Neural cell (in vitro differentiated cells): ENCODE measurements around the gene NEURL1.

ENCODE experiments used
- CTCF ChIP-seq: fragments of 450-650 bp; IDR thresholded peaks from 2 replicates; pipeline ENCODE4 v1.5.1; 2014; ENCODE audit warnings: antibody characterized with exemption, mild to moderate bottlenecking, moderate library complexity; ENCODE audit not compliant: poor library complexity, severe bottlenecking
- EP300 ChIP-seq: fragments of 450-650 bp; conservative IDR thresholded peaks from 2 replicates; pipeline ENCODE4 v1.6.1; 2014; ENCODE audit warnings: antibody characterized with exemption, mild to moderate bottlenecking, moderate library complexity; ENCODE audit not compliant: poor library complexity, severe bottlenecking
- EZH2 ChIP-seq: fragments of 200-600, 300-800 bp; shearing (Covaris generic), sonication (generic); IDR thresholded peaks from 2 replicates; pipeline ENCODE4 v1.6.1; 2014; ENCODE audit warnings: antibody characterized with exemption, low read length, borderline replicate concordance, mild to moderate bottlenecking; ENCODE audit not compliant: insufficient read depth, poor library complexity, severe bottlenecking
- RAD21 ChIP-seq: fragments of 450-650 bp; conservative IDR thresholded peaks from 2 replicates; pipeline ENCODE4 v1.6.1; 2014; ENCODE audit warnings: antibody characterized with exemption, mild to moderate bottlenecking, moderate library complexity
- REST ChIP-seq: IDR thresholded peaks from 2 replicates; pipeline ENCODE4 v1.6.1; 2012; ENCODE audit warnings: borderline replicate concordance

- TF ChIP-seq RAD21 (no peak), CTCF (no peak), REST (no peak), EZH2 (no peak), EP300 (no peak)
Observed at GRCh38 chr10:103548006-103548405, 54.5 kb downstream of the NEURL1 start.
